Measurements from ENCODE around the gene IQSEC1. TPM values are rescaled to one million over a fixed set of nuclear protein-coding genes. Genes with fewer than 3 reads are reported as not detected.

The IQSEC1 gene
- polyA plus RNA-seq, 1 experiment, result 3.6 TPM

DNA sequence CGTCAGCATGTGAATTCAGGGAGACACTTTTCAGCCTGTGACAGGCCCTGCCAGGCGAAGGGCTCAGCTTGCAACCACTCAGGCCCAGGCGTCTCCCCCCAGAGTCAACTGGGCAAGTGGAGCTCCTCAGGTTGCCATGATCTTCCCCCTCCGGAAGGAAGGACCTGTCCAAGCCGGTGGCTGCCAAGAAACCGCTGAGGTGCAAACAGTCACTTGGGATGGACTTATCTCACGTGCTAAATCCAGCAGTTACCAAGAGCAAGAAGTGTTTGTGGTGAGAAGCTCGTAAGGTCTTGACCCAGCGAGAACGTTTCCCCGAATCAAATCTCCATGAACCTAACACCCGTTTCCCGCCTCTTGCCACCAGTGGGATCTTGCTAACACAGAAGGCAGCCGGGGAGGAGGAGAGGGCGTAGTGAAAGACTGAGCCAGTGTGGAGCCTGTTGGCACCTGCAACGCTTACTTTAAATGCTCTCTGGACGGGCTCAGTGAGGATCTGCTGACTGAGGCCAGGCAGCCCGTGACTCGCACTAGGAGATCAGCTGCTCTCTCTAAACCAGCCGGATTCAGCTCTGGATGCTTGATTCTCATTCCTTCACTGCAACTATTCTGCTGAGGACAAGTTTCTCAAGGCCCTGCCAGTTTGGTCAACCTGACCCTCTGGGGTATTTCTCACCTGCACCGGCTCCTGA is 39.0 kb downstream of the IQSEC1 start:
- Histone ChIP-seq H3K9me3 (ENCODE audit: control insufficient read depth, insufficient read depth, low read length) (no peaks in the 10 kb centered on the region; the same call in 1 of the 2 replicates), H3K4me3 (ENCODE audit: low read depth, low read length) (no peak overlapping the region), H3K27ac (ENCODE audit: low read depth, low read length) (no peak overlapping the region), H3K27me3 (ENCODE audit: control insufficient read depth, insufficient read depth, low read length) (peaks cover 46% of the 10 kb centered on the region)
- TF ChIP-seq CTCF (IDR thresholded peaks at IDR 0.05; ENCODE audit: low read depth, low read length), result no peak
- POLR2A ChIA-PET, result no interaction called here
- CTCF ChIA-PET, result no interaction called here
- DNase-seq (ENCODE audit: low read depth, low spot score), result no peak

DNA sequence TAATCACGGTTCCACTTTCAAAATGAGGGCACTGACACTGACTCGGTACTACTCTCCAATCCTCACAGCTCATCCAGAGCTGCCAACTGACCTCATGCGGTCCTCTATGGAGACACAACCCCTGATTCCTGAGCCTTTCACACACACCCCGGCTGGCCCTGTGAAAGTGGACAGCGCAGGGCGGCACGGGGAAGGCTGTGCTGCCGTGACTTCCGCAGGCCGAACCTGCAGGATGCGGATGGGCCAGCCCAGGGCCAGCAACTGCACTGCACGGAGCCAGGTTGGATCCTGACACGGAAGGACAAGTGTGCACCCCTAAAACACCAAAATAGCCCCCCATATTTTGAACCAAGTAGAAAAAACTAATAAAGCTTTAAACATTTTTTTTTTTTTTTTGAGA is 41.0 kb downstream of the IQSEC1 start:
- DNase-seq (ENCODE audit: low read depth, low spot score), result no peak
- Histone ChIP-seq H3K27ac (ENCODE audit: low read depth, low read length) (no peak overlapping the region), H3K27me3 (ENCODE audit: control insufficient read depth, insufficient read depth, low read length) (peaks cover 53% of the 10 kb centered on the region), H3K9me3 (ENCODE audit: control insufficient read depth, insufficient read depth, low read length) (no peaks in the 10 kb centered on the region; the same call in 1 of the 2 replicates), H3K4me3 (ENCODE audit: low read depth, low read length) (no peak overlapping the region)
- no peak for TF ChIP-seq CTCF (IDR thresholded peaks at IDR 0.05; ENCODE audit: low read depth, low read length)
- POLR2A ChIA-PET, result no interaction called here
- CTCF ChIA-PET, result no interaction called here

DNA sequence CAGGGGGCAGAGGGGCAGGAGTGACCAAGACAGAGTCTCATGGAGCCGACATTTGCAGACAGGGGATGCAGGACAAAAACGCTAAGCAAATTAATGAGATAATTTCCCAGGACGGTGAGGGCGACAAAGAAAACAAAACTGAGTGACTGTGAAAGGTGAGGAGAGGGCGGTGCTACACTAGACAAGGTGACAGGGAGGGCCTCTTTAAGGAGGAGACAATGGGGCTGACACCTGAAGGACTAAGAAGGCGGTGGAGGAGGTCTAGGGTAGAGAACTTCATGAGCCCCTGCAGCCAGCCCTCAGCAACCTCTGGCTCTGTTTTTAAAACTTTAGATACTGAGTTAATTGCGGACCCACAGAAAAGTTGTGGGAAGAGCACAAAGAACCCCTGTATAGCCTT is 41.6 kb downstream of the IQSEC1 start:
- no peak for DNase-seq (ENCODE audit: low read depth, low spot score)
- Histone ChIP-seq H3K27me3 (ENCODE audit: control insufficient read depth, insufficient read depth, low read length) (peaks cover 50% of the 10 kb centered on the region), H3K4me3 (ENCODE audit: low read depth, low read length) (no peak overlapping the region), H3K27ac (ENCODE audit: low read depth, low read length) (no peak overlapping the region), H3K9me3 (ENCODE audit: control insufficient read depth, insufficient read depth, low read length) (no peaks in the 10 kb centered on the region; the same call in 1 of the 2 replicates)
- ChIA-PET CTCF (no interaction called here), POLR2A (no interaction called here)
- TF ChIP-seq CTCF (IDR thresholded peaks at IDR 0.05; ENCODE audit: low read depth, low read length), result no peak

DNA sequence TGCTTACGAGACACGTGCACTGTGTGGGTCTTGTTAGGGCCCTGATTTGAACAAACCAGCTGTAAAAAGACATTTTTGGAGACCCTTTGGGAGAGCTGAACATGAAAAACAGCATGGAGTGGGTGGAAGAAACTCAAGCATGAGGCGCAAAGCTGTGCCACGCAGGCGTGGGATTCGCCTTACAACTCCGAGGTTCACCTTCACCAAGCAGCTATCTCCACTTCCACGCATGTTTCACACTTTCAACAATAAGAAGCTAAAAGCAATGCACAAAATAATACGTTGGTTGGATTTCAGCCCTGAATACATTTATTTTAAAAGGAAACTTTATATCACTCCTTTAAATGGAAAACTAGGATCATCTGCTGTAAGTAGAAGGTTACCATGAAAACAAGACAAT is 42.5 kb downstream of the IQSEC1 start:
- H3K9me3 ChIP-seq (ENCODE audit: control insufficient read depth, insufficient read depth, low read length), result no peaks in the 10 kb centered on the region; the same call in 1 of the 2 replicates
- no peak overlapping the region for H3K27ac ChIP-seq (ENCODE audit: low read depth, low read length)
- CTCF ChIA-PET, result no interaction called here
- DNase-seq (ENCODE audit: low read depth, low spot score), result no peak
- no peak for TF ChIP-seq CTCF (IDR thresholded peaks at IDR 0.05; ENCODE audit: low read depth, low read length)
- no peak overlapping the region for H3K4me3 ChIP-seq (ENCODE audit: low read depth, low read length)
- H3K27me3 ChIP-seq (ENCODE audit: control insufficient read depth, insufficient read depth, low read length), result peaks cover 44% of the 10 kb centered on the region
- POLR2A ChIA-PET, result interaction anchor here (0.8 kb wide), 1 partner anchor 8 kb away, joined by 4 read pairs; no protein-coding TSS in a partner anchor

DNA sequence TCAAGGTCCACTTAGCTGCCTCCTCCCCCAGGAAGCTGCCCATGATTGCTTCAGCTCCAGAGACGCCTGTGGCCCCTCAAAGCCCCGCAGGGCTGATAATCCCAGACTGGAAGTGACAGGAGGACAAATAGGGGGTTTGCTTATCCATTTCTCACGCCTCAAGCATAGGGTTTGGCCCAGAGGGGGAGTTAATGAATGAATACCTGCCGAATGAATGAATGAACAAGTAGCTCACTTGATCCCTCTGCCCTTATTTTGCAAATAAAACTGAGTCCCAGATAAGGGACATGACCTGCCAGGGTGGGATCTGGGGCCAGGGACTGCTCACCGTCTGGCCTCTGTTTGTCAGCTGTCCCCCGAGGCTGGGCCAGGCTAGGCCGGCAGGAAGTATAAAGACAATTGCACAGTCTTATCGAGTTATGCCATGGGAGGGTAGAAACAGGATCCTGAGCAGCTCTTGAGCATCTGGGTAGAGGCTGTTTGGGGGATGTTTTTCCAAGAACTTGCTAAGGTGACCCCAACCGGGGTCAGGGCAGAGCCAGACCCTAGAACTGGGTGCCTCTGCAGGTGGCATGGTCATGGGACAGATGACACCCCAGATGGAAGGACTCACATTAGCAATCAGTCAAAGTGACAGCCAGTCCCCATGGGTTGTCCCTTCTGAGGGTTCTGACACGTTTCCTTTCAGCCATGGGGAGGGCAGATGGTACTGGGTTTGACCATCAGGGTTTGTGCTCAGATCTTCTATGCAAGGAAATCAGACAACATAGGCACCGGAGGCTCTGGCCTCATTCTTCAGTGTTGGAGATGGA is 45.0 kb downstream of the IQSEC1 start:
- DNase-seq (ENCODE audit: low read depth, low spot score), result no peak
- POLR2A ChIA-PET, result no interaction called here
- no peaks in the 10 kb centered on the region; the same call in 1 of the 2 replicates for H3K9me3 ChIP-seq (ENCODE audit: control insufficient read depth, insufficient read depth, low read length)
- H3K27ac ChIP-seq (ENCODE audit: low read depth, low read length), result no peak overlapping the region
- TF ChIP-seq CTCF (IDR thresholded peaks at IDR 0.05; ENCODE audit: low read depth, low read length), result no peak
- peaks cover 25% of the 10 kb centered on the region for H3K27me3 ChIP-seq (ENCODE audit: control insufficient read depth, insufficient read depth, low read length)
- no peak overlapping the region for H3K4me3 ChIP-seq (ENCODE audit: low read depth, low read length)
- CTCF ChIA-PET, result interaction anchor here (0.9 kb wide), 1 partner anchor 63 kb away, joined by 4 read pairs; no protein-coding TSS in a partner anchor

Measured in AG04450 (cell line).